CD4-positive, alpha-beta T cell treated with Interleukin-21 for 1 hour (primary cell): ENCODE results near the gene DMPK.
A peak's percentile ranks its signal among the peaks of the same experiment; 100 is the strongest.
"Not testable (repeated sequence)": the region's sequence is repeated elsewhere in the genome, so short reads cannot be mapped to it uniquely, and the experiment has no call there.

ENCODE experiments used
- DNase-seq: peaks from one replicate; pipeline ENCODE4 v3.0.0-alpha.2; 2020

DMPK gene

DNA sequence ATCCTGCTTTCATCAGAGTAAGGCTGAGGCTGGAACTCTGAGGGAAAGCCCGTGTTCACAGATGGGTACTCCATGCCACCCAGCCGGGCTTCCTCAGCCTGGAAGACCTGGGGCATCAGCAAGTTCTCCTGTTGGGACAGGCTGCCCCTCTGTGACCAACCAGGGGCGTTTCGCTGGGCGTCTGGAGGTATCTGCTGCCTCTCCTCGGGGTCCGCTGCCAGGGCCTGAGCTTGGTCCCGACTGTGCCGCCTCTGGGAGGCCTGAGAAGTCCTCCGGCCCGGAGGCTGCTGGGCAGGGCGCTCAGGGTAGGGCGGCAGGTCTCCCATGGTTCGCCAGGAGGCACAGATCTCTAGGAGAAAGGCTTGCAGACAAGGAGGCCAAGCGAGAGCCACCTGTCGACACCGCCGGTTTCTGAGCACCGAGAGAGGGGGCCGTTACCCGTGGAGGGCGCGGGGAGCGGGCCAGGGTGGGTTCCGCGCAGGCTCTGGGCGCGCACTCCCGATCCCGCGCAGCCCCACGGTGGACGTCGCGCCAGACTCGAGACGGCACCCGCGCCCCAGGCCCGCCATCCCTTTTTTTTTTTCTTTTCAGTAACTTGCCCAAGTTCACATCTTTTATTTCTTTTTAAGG, 32.7 kb upstream of the DMPK start, which contains the start of gene RSPH6A:
TSS of gene RSPH6A (minus strand) at position 458 of the 630 bp plus-strand sequence. CDS start at position 326, 132 bp downstream.
- DNase-seq, result no peak

GRCh38 chr19:45814166-45814780, 32.0 kb upstream of the DMPK start:
- no peak for DNase-seq

GRCh38 chr19:45812297-45812696, 30.0 kb upstream of the DMPK start:
- DNase-seq, result no peak

- DNase-seq, result no peak
Observed at GRCh38 chr19:45809643-45810159, 27.4 kb upstream of the DMPK start.

GRCh38 chr19:45805719-45806118, 23.4 kb upstream of the DMPK start:
- no peak for DNase-seq

DNA sequence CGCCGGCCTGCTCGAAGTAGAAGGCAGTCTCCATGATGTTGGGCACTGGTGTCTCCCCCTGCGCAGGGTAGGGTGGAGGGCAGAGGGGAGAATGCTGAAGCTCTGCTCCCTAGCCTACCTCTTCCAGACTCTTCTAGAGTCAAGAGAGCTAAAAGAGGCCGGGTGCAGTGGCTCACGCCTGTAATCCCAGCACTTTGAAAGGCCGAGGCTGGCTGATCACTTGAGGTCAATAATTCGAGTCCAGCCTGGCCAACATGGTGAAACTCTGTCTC, 22.6 kb upstream of the DMPK start:
- no peak for DNase-seq

DNA sequence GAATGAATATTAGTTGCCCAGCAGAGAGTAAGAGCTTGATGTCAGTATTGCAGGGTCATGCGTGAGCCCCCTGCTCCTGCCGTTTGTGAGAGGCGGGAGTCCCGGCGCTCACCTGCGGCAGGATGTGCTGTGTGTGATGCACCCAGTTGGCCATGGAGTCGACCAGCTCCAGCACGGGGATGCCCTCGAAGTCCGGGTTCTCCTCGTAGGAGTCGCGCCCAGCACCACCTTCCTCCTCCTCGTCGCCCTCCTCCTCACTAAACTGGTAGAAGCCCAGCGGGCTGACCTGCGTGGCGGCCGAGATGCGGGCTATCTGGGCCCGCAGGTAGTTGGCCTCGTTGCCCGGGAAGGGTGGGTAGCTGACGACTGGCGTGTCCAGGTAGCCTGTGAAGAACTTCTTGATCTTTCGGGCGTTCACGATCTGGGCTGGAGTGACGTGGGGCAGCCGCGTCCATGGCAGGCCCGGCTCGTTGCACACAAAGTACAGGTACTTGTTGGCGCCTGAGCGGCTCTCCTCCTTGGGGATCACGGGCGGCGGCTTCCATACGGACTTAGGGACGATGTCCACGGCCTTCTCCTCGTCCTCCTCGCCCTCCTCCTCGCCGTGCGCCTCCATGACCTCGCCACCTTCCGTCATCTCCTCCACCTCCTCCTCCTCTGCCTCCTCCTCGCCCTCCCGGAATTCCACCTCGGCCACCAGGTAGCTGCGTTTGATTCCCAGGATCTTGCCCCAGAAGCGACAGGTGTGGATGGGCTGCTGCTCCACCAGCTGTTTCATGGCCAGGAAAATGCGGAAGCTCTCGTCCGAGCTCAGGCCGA, 22.1 kb upstream of the DMPK start:
- no peak for DNase-seq

- DNase-seq, result no peak
Observed at GRCh38 chr19:45801603-45802175, 19.4 kb upstream of the DMPK start.

DNA sequence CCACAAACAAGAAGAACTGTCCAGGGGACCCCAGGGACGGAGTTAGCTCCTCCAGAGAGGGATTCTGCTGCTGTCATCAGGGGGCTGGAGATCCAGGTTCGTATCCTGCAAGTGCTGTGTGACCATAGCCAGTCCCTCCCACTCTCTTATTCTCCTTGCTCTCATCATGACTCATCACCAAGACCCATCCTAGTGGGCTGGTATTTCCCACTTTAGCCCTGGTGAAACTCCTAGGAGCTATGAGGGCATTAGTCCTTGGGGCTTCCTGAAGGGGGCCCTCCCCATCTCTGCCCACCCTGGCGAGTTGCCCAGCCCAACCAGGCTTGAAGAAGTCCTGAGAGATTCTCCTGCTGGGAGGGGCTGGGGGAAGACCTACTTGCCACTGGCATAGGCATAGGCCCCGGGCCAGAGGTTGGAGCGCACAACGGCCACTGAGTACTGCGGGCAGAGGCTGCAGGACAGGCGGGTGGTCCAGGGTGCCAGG, 17.8 kb upstream of the DMPK start:
- no peak for DNase-seq

DNA sequence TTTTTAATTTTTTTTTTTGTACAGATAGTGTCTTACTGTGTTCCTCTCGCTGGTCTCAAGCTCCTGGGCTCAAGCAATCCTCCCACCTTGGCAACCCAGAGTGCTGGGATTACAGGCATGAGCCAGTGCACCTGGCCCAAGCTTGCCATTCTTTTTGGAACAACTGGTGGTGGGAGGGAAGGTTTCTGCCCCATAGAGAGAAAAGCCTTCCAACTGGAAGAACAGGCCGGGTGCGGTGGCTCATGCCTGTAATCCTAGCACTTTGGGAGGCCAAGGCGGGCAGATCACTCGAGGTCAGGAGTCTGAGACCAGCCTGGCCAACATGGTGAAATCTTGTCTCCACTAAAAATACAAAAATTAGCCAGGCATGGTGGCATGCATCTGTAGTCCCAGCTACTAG, 17.3 kb upstream of the DMPK start:
- not testable (repeated sequence) for DNase-seq

DNA sequence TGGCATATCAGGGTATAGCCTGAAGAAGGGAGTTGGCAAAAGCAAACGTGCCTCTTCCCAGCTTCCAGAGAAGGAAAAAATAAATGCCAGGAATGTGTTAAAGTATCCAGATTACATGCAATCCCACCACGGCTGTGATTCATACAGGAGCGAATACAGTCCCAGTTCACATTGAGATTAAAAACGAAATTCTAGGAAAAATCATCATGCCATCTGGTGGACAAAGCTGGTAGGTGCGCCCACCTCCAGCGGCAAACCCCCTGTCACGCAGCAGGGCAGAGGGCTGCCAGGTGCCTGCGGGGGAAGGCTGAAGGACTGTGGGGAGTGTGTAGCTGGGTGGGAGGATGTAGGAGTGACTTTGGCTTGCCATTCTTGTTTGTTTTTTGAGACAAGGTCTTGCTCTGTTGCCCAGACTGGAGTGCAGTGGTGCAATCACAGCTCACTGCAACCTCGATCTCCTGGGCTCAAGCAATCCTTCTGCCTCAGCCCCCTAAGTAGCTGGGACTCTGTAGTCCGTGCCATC, 16.8 kb upstream of the DMPK start:
- peak; percentile 70 for DNase-seq

DNA sequence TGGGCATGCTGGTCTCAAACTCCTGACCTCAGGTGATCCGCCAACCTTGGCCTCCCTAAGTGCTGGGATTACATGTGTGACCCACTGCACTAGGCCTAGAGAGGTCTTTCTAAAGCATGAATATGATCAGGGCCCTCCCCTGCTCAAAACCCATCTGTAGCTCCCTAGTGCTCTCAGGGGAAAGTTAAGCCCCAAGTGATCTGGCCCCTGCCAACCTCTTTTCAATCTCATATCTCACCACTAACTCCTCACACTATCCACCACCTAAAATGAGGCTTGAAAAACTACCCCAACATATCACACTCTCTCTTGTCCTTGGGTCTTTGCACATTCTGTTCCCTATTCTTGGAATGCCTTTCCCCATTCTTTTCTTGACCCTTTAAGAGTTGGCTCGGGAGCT, 12.3 kb upstream of the DMPK start:
- no peak for DNase-seq

DNA sequence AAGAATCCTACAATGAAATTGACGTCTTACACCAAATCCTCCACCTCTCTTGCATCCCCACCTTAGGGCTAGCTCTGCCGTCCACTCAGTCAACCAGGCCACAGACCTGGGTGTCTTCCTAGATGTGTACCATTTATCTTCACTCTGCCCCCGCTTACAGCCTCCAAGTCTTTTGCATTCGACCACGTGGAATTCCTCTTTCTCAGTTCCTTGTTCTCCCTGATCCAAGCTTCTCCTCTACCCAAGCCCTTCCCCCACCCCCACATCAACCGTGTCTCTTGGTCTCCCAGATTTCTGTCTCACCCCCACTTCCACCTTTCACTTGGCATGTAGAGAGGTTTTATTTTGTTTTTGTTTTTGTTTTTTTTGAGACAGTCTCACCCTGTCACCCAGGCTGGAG, 11.6 kb upstream of the DMPK start:
- DNase-seq, result no peak

GRCh38 chr19:45793178-45793564, 10.9 kb upstream of the DMPK start:
- DNase-seq, result no peak

- DNase-seq, result peak; percentile 99
Observed at GRCh38 chr19:45792470-45793177, 10.3 kb upstream of the DMPK start, which contains the start of gene DMWD. Gene DMWD (minus strand): TSS chr19:45792845. CDS start chr19:45792756, 89 bp downstream.

- DNase-seq, result no peak
Observed at GRCh38 chr19:45791744-45792469, 9.6 kb upstream of the DMPK start.

DNA sequence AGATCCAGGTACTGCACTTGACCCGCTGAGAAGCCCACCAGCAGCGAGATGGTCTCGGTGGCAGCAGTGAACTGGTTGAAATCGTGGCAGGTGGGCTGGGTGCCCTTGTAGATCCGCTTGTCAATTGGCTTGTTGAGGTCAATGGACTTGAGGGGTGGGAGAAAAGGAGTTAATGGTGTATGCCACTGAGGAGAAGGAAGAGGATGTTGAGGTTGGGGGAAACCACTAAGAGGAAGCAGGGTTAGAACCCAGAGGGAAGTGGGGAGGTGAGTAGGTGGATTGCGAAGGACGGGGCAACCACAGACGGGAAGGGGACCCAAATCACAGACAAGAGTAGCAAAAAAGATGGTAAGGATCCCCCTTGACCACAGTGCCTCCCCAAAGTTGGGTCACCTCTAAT, 8.7 kb upstream of the DMPK start:
- DNase-seq, result peak; percentile 57

- no peak for DNase-seq
Observed at GRCh38 chr19:45789035-45789786, 6.9 kb upstream of the DMPK start.

DNA sequence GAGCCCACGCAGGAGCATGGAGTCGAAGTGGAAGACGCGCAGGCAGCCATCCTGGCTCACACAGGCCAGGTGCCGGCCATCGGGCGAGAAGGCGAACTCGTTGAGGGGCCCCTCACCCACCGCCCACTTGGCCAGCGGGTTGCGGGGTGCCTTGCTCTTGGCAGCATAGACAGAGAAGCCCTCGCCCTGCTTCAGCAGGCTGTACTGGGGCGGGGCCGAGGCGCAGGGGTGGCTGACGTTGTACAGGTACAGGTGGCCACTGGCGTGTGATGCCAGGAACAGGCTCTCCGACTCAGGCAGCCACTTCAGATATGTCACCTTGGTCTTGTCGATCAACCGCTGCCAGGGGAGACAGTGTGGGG, 4.2 kb upstream of the DMPK start:
- no peak for DNase-seq

- DNase-seq, result no peak
Observed at GRCh38 chr19:45785781-45786532, 3.7 kb upstream of the DMPK start.
